SHP77 treated with DMSO at 0.1 percent for 48 hours (cell line): Measurements from ENCODE around the gene SCART1.
"Not testable (repeated sequence)": the region's sequence is repeated elsewhere in the genome, so short reads cannot be mapped to it uniquely, and the experiment has no call there.

ENCODE experiments used
- DNase-seq: peaks from one replicate; lab custom pipeline; 2025; lab: John Stamatoyannopoulos, UW

The SCART1 gene

DNA sequence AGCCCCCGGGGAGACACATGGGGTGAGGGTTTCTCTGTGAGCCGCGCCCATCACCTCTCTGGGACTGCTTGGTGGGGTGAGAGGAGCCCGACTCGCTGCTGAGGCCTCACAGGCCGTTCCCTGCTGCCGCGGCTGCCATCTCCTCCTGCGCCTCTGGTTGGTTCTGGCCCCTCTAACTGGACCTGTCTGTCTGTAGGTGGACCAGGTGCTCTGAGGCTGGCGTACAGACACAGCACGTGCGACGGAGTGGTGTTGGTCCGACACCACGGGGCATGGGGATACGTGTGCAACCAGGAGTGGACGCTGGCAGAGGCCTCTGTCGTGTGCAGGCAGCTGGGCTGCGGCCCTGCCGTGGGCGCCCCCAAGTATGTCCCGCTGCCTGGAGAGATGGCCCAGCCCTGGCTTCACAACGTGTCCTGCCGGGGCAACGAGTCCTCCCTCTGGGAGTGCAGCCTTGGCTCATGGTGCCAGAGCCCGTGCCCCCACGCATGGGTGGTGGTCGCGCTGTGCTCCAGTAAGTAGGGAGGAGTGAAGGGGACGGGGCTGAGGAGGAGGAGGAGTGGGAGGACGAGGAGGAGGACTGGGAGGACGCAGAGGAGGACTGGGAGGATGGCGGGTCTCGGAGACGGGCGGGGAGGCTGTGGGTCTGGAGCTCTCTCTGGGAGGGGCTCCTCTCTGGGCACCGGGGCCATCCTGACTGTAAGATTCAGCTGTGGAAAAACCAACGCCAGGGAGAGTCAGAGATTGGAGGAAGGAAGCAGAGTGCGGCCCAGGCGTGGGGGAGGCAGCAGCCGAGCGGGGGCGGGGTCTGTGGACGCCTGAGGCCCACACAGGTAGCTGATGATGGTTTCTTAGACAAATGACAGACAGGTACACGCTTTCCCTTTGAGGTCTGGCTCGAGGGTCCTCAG, 2.6 kb downstream of the SCART1 start:
- no peak for DNase-seq

DNA sequence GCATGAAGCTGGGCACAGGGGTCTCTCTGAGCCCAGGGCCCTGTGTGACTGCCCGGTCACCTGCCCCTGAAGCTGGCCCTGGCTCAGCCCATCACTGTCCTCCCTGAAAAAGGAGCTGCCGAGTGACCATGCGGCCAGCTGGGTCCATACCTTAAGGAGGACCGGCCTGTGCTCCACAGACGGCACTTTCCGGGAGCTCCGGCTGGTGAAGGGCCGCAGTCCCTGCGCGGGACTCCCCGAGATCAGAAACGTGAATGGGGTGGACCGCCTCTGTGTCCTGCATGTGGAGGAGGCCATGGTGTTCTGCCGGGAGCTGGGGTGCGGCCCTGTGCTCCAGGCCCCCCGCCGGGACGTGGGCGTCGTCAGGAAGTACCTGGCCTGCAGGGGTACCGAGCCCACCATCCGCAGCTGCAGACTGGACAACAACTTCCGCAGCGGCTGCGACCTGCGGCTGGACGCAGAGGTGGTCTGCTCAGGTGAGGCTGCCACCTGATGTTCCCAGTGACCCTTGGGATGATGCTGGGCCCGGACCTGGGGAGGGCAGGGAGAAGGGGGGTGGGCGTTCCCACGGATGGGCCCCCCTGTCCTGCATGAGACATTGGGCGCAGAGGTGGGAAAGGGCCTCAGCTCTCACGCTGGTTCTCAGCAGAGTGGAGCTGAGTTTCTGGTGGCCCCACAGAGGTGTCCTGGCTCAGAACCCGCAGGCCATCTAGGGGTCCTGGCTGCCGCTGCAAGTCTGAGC, 3.5 kb downstream of the SCART1 start:
- no peak for DNase-seq

DNA sequence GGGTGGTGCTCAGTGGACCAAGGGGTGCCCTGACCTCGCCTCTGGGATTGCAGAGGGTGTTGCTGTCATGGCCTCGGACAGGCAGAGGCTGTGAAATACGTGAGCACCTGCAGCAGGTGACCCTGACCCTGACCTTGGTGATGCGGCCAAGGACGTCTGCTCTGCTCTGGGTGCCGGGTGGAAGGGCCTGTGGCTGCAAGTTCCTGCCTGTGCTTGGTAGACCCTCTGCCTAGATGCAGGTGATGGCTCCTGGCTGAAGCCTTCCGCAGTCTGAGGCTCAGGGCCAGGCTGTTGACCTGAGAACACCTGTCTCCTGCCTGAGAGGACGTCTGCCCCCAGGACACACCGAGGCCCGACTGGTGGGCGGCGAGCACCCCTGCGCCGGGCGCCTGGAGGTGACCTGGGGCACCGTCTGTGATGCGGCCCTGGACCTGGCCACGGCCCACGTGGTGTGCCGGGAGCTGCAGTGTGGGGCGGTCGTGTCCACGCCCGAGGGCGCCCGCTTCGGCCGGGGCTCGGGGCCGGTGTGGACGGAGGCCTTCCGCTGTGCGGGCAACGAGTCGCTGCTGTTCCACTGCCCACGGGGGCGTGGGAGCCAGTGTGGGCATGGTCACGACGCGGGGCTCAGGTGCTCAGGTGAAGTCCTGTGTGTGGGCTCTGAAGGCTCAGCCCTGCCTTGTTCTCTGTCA, 4.4 kb downstream of the SCART1 start:
- DNase-seq: no peak

DNA sequence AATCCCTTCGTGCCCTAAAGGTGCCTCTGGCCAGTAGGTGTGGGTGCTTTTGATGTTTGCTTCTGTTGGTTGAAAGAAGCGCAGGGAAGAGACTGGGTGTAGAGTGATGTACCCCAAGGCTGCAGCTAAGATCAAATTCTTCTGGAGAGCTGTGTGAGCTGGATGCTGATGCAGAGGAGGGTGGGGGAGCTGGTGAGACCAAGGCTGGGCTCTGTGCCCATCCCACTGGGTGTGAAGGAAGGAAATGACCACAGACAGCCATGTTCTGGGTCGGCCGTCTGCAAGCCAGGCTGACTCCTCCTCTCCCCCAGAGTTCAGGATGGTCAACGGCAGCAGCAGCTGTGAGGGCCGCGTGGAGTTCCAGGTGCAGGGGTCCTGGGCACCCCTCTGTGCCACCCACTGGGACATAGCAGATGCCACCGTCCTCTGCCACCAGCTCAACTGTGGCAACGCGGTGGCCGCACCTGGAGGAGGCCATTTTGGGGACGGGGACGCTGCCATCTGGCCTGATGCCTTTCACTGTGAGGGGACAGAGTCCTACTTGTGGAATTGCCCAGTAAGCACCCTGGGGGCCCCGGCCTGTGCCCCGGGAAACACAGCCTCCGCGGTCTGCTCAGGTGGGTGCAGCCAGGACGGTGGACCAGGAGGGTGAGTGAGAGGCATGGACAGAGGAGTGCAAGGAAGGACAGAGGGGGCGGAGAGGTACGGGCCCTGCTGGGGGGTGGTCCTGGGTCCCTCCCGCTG, 5.1 kb downstream of the SCART1 start:
- DNase-seq: no peak

DNA sequence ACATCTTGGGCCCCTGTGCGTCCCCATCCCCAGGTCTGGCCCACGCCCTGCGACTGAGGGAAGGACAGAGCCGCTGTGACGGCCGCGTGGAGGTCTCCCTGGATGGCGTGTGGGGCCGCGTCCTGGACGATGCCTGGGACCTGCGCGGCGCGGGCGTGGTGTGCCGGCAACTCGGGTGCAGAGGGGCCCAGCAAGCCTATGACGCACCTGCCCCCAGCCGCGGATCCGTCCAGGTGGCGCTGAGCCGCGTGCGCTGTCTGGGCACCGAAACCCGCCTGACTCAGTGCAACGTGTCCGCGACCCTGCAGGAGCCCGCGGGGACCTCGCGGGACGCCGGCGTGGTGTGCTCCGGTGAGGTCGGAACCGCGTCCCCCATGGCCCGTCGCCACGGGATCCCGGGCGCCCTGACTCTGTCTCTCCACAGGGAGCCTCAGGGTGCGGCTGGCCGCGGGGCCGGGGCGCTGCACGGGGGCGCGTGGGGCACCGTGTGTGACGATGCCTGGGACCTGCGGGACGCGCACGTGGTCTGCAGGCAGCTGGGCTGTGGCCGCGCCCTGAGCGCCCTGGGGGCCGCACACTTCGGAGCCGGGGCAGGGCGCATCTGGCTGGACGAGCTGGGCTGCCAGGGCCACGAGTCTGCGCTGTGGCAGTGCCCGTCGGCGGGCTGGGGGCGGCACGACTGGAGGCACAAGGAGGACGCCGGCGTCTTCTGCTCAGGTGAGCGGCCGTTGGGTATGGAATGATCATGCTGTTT, 5.9 kb downstream of the SCART1 start:
- DNase-seq: no peak

DNA sequence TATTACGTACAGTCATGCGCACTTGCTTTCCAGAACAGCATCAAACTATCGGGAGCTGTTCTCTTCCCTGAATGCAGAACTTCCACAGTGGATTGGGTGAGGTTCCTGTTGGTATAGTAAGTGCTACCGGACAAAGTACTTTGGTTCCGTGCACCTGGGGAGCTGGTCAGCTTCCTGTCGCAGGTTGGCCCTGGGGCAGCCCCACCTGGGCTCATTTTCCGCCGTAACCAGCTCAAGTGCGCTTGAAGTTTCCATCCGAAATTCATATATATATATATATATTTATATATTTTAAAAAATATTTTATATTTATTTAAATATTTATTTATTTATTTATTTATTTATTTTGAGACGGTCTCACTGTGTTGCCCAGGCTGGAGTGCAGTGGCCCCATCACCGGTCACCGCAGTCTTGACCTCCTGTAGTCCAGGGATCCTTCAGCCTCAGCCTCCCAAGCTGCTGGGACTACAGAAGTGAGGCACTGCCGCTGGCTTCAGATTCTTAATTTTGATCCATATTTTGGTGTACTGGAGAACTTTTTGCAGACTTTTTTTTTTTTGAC, 6.5 kb downstream of the SCART1 start:
- no peak for DNase-seq

DNA sequence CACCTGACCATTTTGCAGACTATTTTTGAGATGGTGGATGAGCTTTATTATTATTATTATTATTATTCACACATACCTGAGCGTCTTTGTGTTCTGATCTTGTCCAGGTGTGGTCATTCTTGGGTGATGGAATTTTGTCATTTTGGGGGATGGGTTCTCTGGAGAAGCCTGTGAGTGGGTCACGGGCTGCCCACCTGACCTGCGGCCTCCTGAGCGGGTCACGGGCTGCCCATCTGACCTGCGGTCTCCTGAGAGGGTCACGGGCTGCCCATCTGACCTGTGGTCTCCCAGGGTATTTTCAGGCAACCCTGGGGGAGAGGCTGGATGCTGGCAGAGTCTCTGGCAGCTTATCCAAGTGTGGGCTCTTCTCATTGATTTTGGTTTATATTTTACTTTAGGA, 7.3 kb downstream of the SCART1 start:
- no peak for DNase-seq

DNA sequence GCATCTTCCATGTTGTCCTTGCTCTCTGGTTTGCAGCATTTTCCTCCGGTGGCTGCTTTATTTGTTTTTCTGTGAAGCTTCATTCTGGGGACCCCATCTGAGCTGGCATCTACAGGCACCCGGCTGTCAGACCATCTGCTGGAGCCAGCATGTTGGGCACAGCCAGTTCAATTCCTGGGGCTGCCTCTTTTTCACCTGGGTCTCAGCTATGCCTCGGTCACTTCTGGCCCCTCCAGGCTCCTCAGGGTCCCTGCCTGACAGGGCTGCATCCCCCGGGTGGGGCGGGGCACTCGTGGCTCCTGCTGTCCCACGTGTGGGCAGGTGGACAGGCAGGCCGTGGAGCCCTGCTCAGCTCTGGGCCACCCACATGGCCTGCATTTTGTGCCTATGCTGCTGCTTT, 8.1 kb downstream of the SCART1 start:
- no peak for DNase-seq

DNA sequence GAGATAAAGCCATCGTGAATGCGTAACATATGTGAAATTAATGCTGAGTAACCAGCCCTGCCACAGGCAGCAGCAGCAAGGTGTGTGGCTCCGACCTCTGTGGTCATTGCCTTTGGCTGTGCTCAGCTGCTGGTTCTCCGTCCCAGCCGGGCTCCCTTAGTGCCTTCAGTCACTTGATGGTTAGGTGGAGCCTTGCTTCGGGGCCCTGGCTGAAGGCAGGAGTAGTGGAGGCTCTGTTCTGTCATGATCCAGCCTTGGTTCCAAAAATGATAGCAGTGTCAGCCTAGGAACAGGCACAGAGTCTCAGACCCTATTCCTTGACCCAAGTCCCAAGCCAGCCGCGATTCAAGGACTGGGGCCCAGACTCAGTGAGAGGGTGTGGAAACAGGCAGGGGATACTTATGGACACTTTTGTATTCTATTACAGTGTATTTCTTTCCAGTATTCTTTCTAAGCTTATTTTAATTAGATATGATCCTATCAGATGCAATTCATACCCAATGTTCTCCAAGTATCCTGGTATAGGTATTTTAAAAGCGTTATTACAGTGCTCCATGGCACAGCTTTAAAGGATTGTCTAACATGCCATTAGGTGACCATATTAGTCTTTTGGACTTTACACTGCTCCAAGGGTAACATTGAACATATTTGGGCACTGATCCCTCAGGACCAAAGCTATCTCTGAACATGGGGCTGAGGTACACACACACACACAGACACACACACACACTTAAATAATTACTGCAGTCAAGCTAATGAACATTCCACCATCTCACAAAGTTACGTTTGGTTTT, 9.0 kb downstream of the SCART1 start:
- no peak for DNase-seq

DNA sequence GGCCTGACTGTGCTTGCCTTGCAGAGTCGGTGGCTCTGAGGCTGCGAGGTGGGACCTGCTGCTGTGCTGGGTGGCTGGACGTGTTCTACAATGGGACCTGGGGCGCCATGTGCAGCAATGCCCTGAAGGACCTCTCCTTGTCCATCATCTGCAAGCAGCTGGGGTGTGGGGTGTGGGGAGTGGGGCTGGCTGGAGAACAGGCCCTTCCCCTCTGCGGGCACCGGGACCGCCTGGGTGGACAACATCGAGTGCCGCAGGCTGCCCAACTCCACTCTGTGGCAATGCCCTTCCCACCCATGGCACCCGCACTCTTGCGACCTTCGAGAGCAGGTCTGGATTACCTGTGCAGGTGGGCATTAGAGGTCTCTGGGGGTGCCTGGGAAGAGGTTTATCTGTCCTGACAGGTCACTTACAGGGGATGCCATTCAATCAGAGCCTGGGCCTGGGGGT, 10.9 kb downstream of the SCART1 start:
- DNase-seq: no peak

DNA sequence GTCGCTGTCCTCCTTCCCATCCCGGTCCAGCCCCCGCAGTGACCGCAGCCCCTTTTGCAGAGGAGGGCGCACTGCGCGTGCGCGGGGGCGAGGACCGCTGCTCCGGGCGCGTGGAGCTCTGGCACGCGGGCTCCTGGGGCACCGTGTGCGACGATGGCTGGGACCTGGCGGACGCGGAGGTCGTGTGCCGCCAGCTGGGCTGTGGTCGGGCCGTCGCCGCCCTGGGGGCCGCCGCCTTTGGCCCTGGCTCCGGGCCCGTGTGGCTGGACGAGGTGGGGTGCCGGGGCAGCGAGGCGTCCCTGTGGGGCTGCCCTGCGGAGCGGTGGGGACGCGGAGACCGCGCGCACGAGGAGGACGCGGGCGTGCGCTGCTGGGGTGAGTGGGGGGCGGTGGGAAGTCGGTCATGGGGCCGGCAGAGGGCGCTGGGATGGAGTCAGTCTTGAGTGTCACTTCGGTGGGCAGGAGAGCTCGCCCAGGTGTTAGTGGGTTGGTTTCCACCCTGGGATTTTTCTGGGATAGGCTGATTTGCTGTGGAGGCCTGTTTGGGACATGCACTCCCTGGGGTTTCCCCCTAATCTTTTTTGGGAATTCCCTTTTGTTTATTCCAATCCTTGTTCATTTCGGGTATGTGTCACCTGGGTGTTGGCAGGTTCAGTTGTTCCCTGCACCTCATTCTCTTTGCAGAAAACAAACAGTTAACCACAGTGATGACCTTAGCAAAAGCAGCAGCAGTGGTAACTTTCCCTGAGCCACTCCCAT, 11.6 kb downstream of the SCART1 start:
- no peak for DNase-seq

DNA sequence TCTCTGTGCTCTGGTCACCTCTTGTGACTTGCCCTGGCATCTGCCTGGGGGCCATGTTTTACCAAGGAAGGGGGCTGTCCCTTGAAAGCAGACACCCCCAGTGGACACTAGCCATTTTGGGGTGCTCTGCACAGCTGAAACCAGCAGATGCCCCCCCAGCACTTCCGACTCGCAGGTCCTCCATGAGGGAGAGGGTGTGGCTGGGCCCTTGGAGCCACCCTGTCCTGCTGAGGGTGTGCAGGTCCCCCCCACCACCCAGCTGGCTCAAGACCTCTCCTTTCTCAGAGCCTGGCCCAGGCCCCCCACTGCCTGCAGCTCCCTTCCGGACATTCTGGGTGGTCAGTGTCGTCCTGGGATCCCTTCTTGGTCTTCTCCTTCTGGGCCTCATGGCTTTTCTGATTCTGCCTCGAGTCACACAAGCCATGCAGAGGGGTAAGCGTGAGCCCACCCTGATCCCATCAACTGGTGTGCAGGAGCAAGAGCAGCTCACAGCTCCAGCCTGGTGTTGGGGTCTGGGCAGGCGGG, 12.3 kb downstream of the SCART1 start:
- no peak for DNase-seq

DNA sequence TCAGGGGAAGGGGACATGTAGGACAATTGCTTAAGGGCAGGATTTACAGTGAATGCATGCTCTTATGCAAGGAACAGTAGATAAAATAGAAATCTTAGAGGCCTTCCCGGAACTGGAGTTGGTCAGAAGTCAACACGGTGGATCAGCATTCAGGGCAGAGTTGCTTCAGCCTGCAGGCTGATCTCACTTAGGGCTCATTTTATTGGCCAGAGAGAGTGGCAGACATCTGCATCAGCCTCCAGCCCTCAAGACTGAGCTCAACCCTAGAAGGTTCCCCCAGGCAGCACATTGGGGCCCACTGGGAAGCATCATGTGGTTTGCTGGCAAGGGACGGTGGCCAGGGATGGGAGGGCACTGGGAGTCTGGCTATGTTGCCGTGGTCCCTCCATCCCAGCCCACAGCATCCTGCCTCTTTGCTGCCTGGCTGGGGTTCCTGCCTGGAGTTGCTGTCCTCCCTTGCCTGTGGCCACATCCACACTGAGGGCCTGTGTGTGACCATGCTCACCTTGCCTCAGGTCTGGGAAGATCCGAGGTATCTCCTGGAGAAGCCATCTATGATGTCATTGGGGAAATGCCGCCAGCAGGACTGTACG, 13.0 kb downstream of the SCART1 start:
- DNase-seq: no peak

DNA sequence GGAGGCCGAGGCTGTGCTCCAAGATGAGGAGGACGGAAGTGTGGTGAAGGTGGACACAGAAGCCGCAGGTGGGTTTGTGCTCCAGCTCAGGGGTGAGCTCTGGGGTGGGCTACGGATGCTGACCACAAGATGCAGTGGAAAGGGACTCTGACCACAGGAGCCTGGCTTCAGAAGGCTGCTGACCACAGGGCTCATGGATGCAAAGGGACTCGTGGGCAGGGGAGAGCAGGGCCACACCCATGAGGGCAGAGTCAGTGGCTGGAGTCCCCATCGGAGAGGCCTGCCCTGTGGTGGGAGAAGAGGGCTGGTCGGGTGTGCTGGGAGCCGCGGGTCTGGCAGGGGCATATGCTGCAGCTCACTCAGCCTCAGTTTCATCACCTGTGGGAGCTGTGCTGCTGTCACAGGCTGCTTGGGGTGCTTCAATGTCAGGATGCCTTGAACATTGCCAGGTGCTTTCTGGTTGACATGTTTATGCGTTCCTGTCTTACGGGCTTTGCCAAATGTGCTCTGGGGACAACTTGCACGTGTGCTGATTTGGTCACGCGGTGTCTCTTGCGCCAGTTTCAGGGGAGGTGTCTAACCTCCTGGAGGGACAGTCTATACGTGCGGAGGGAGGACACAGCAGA, 13.7 kb downstream of the SCART1 start:
- no peak for DNase-seq

DNA sequence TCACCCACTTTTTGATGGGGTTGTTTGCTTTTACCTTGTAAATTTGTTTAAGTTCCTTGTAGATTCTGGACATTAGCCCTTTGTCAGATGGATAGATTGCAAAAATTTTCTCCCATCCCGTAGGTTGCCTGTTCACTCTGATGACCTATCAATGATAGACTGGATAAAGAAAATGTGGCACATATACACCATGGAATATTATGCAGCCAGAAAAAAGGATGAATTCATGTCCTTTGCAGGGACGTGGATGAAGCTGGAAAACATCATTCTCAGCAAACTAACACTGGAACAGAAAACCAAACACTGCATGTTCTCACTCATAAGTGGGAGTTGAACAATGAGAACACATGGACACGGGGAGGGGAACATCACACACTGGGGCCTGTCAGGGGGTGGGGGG, 15.5 kb downstream of the SCART1 start:
- DNase-seq: not testable (repeated sequence)

DNA sequence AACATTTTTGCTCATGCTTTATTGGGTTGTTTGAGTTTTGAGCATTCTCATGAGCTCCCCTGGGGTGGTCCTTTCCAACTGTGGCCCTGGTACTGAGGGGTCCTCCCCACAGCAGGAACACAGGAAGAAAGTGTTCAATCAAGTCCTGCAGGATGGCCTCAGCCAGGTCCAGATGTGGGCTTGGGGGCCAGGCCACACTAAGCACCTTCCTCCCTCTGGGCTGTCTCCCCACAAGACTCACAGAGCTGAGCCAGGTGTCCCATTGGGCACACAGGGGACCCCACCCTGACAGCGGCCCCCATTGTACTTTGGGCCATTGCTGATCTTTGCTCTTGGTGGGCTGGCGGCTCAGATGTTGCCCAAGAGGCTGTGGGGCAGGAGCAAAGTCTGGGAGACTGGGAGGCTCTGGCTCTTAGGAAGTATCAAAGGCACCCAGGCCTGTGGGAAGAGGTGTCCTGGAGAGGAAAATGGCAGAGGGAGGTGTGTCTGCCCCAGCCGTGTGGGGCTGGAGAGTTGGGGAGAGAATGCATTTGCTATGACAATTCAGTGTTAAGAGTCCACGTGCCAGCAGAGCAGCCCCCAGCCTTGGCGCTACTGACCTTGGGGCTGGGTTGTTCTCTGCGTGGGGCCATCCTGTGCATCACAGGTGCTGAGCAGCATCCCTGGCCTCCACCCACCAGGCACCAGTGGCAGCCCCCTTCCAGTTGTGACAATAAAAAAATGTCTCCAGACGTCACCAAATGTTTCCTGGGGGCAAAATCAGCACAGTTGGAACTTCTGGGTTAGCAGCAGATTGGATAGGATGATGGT, 17.8 kb downstream of the SCART1 start:
- no peak for DNase-seq

DNA sequence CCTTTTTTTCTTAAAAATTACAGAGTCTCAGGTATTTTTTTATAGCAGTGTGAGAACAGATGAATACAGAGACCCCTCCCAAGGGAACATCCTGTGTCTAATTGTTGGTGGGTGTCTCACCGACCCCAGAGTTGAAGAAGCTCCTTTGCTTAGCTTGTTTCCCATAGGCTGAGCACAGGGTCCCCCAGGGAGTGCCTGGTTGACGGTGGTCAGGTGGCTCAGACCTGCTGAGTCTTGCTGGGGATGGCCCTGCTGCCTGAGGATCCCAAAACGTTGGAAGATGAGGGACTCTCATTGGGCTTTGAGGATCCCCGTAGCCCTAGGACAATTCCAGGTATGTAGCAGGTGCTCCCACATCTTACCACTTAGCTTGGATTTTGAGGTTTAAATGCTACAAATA, 19.5 kb downstream of the SCART1 start:
- no peak for DNase-seq
